Mesenchymal stem cell (in vitro differentiated cells and primary cell): ENCODE results near the gene TSC22D4.

ENCODE experiments used
- DNase-seq: peaks from one replicate; pipeline ENCODE4 v3.0.0-alpha.2; 2013
- H2AFZ ChIP-seq: one replicate; pipeline ENCODE4 v1.6.1; 2013; ENCODE audit warnings: low read depth, mild to moderate bottlenecking, control low read depth, inconsistent platforms, low read length, moderate library complexity
- H2AK5ac ChIP-seq: 2 replicates; pipeline ENCODE4 v1.6.1; 2013; ENCODE audit warnings: low read length, moderate library complexity, mild to moderate bottlenecking, inconsistent platforms; ENCODE audit not compliant: severe bottlenecking
- H2BK120ac ChIP-seq: one replicate; pipeline ENCODE4 v1.6.1; 2013; ENCODE audit warnings: low read depth, mild to moderate bottlenecking, inconsistent platforms, low read length, moderate library complexity
- H2BK12ac ChIP-seq, 2 experiments: one replicate each; pipeline ENCODE4 v1.6.1; 2013; ENCODE audit warnings: inconsistent platforms in 2 of 2, low read length in 2 of 2, mild to moderate bottlenecking in 2 of 2, moderate library complexity in 2 of 2, control low read depth in 1 of 2
- H2BK15ac ChIP-seq: one replicate; pipeline ENCODE4 v1.6.1; 2013; ENCODE audit warnings: mild to moderate bottlenecking, low read depth, inconsistent platforms; ENCODE audit not compliant: poor library complexity, severe bottlenecking
- H2BK5ac ChIP-seq: 2 replicates; pipeline ENCODE4 v1.6.1; 2013; ENCODE audit warnings: low read depth, mild to moderate bottlenecking, low read length, control low read depth, inconsistent platforms; ENCODE audit not compliant: poor library complexity, severe bottlenecking
- H3K14ac ChIP-seq, 2 experiments: one replicate each; pipeline ENCODE4 v1.6.1; 2013; ENCODE audit warnings: inconsistent platforms in 2 of 2, low read length in 2 of 2, control low read depth in 1 of 2, mild to moderate bottlenecking in 1 of 2, moderate library complexity in 1 of 2
- H3K18ac ChIP-seq, 2 experiments: one replicate each; pipeline ENCODE4 v1.6.1; 2013; ENCODE audit warnings: inconsistent platforms in 2 of 2, low read length in 2 of 2, control low read depth in 1 of 2, low read depth in 1 of 2, mild to moderate bottlenecking in 1 of 2
- H3K23ac ChIP-seq, 2 experiments: one replicate each; pipeline ENCODE4 v1.6.1; 2013; ENCODE audit warnings: inconsistent platforms in 2 of 2, low read length in 2 of 2, mild to moderate bottlenecking in 2 of 2, moderate library complexity in 2 of 2, control low read depth in 1 of 2
- H3K27ac ChIP-seq: 2 replicates; pipeline ENCODE4 v1.5.1; 2013; ENCODE audit warnings: mild to moderate bottlenecking, moderate library complexity, low read length, control low read depth, inconsistent platforms; ENCODE audit not compliant: poor library complexity, severe bottlenecking
- H3K27me3 ChIP-seq, 2 experiments: 2 replicates each; pipeline versions ENCODE4 v1.6.1 to v1.7.0; 2013; ENCODE audit warnings: low read length in 2 of 2, mild to moderate bottlenecking in 2 of 2, moderate library complexity in 2 of 2, control low read depth in 1 of 2, inconsistent platforms in 1 of 2; ENCODE audit not compliant: control insufficient read depth in 1 of 2, insufficient read depth in 1 of 2
- H3K36me3 ChIP-seq, 2 experiments: 2 replicates each; pipeline versions ENCODE4 v1.6.1 to v1.7.0; 2013; ENCODE audit warnings: low read length in 2 of 2, control low read depth in 1 of 2, inconsistent platforms in 1 of 2, low read depth in 1 of 2, mild to moderate bottlenecking in 1 of 2; ENCODE audit not compliant: insufficient read depth in 2 of 2, control insufficient read depth in 1 of 2
- H3K4ac ChIP-seq, 2 experiments: one replicate each; pipeline ENCODE4 v1.6.1; 2013; ENCODE audit warnings: inconsistent platforms in 2 of 2, low read length in 2 of 2, mild to moderate bottlenecking in 2 of 2, moderate library complexity in 2 of 2, control low read depth in 1 of 2, low read depth in 1 of 2
- H3K4me1 ChIP-seq: 2 replicates; pipeline ENCODE4 v1.6.1; 2013; ENCODE audit warnings: low read depth, low read length, control low read depth; ENCODE audit not compliant: control insufficient read depth, insufficient read depth
- H3K4me2 ChIP-seq: 2 replicates; pipeline ENCODE4 v1.6.1; 2013; ENCODE audit warnings: low read length, mild to moderate bottlenecking, inconsistent platforms; ENCODE audit not compliant: poor library complexity, severe bottlenecking
- H3K4me3 ChIP-seq, 2 experiments: 2 replicates each; pipeline versions ENCODE4 v1.5.1 to v1.7.0; 2013; ENCODE audit warnings: low read length in 2 of 2, mild to moderate bottlenecking in 2 of 2, control low read depth in 1 of 2, low read depth in 1 of 2; ENCODE audit not compliant: insufficient read depth in 1 of 2
- H3K79me1 ChIP-seq: replicated peaks from 2 replicates; pipeline ENCODE4 v1.6.1; 2013; ENCODE audit warnings: mild to moderate bottlenecking, control low read depth, low read length, inconsistent platforms; ENCODE audit not compliant: poor library complexity, severe bottlenecking
- H3K9ac ChIP-seq: 2 replicates; pipeline ENCODE4 v1.7.0; 2013; ENCODE audit warnings: mild to moderate bottlenecking, low read length, moderate library complexity
- H3K9me3 ChIP-seq: 2 replicates; pipeline ENCODE4 v1.7.0; 2013; ENCODE audit warnings: mild to moderate bottlenecking, low read length; ENCODE audit not compliant: control insufficient read depth
- H4K8ac ChIP-seq: one replicate; pipeline ENCODE4 v1.6.1; 2013; ENCODE audit warnings: inconsistent platforms, mild to moderate bottlenecking, low read length, moderate library complexity
- H4K91ac ChIP-seq: one replicate; pipeline ENCODE4 v1.6.1; 2013; ENCODE audit warnings: mild to moderate bottlenecking, low read length, inconsistent platforms
- WGBS: methylation state at CpG from one replicate; pipeline ENCODE4 v1.1.7; 2013; ENCODE audit warnings: mixed read lengths; 5-methylcytosine and 5-hydroxymethylcytosine counted together

Gene TSC22D4

GRCh38 chr7:100433276-100433591 is 45.8 kb downstream of the TSC22D4 start:
- H3K36me3 ChIP-seq = peaks cover 40 to 45% of the 10 kb centered on the region in 2 experiments

GRCh38 chr7:100432621-100433275 is 46.3 kb downstream of the TSC22D4 start:
- H3K79me1 ChIP-seq = peaks cover 6% of the 10 kb centered on the region
- no peak overlapping the region for H3K4ac ChIP-seq
- no peak for DNase-seq
- H3K9me3 ChIP-seq = no peaks in the 10 kb centered on the region
- H3K18ac ChIP-seq = no peak overlapping the region
- no peaks in the 10 kb centered on the region for H3K27me3 ChIP-seq
- no peak overlapping the region for H2BK15ac ChIP-seq
- H2BK120ac ChIP-seq = no peak overlapping the region
- peak overlapping the region; percentile 99 for H3K9ac ChIP-seq
- WGBS = 95% methylated on average over 21 of the region's 21 CpGs
- no peak overlapping the region for H3K27ac ChIP-seq
- no peak overlapping the region for H2BK12ac ChIP-seq
- H4K8ac ChIP-seq = no peak overlapping the region
- H3K4me2 ChIP-seq = no peak overlapping the region
- H2BK5ac ChIP-seq = no peak overlapping the region
- H3K36me3 ChIP-seq = peaks cover 40 to 45% of the 10 kb centered on the region in 2 experiments
- H3K23ac ChIP-seq = no peak overlapping the region
- no peak overlapping the region for H2AK5ac ChIP-seq
- no peak overlapping the region for H4K91ac ChIP-seq
- H3K4me3 ChIP-seq = peak overlapping the region in 1 of 2 experiments; percentile 90
- peaks cover 33% of the 10 kb centered on the region for H3K4me1 ChIP-seq
- H3K14ac ChIP-seq = no peak overlapping the region
- no peak overlapping the region for H2AFZ ChIP-seq

More at GRCh38 chr7:100433276-100433591, 45.8 kb downstream of the TSC22D4 start:
- no peak for DNase-seq
- Histone ChIP-seq H2BK5ac (no peak overlapping the region), H3K4me3 (no peak overlapping the region), H2BK15ac (no peak overlapping the region), H2AK5ac (no peak overlapping the region), H2BK12ac (no peak overlapping the region), H3K9ac (peak overlapping the region; percentile 99), H3K4me1 (peaks cover 29% of the 10 kb centered on the region), H3K27me3 (no peaks in the 10 kb centered on the region), H3K4me2 (no peak overlapping the region), H3K18ac (no peak overlapping the region), H4K8ac (no peak overlapping the region), H3K14ac (no peak overlapping the region), H2AFZ (no peak overlapping the region), H3K23ac (no peak overlapping the region), H3K27ac (no peak overlapping the region), H2BK120ac (no peak overlapping the region), H3K79me1 (peaks cover 6% of the 10 kb centered on the region), H3K9me3 (no peaks in the 10 kb centered on the region), H3K4ac (no peak overlapping the region), H4K91ac (no peak overlapping the region)
- 85% methylated on average over 4 of the region's 4 CpGs for WGBS

GRCh38 chr7:100432053-100432452 is 47.0 kb downstream of the TSC22D4 start:
- H3K18ac ChIP-seq = no peak overlapping the region
- H2BK12ac ChIP-seq = no peak overlapping the region
- H4K8ac ChIP-seq = no peak overlapping the region
- 91% methylated on average over 4 of the region's 4 CpGs for WGBS
- H3K4me1 ChIP-seq = peaks cover 33% of the 10 kb centered on the region
- H3K9ac ChIP-seq = peak overlapping the region; percentile 99
- H2BK120ac ChIP-seq = no peak overlapping the region
- H3K4me2 ChIP-seq = no peak overlapping the region
- H3K23ac ChIP-seq = no peak overlapping the region
- no peak overlapping the region for H4K91ac ChIP-seq
- peaks cover 6% of the 10 kb centered on the region for H3K79me1 ChIP-seq
- no peak overlapping the region for H3K4ac ChIP-seq
- no peak overlapping the region for H2BK5ac ChIP-seq
- no peak for DNase-seq
- H3K4me3 ChIP-seq = peak overlapping the region in 1 of 2 experiments; percentile 90
- H2AFZ ChIP-seq = no peak overlapping the region
- no peaks in the 10 kb centered on the region for H3K27me3 ChIP-seq
- H3K14ac ChIP-seq = no peak overlapping the region
- H3K27ac ChIP-seq = no peak overlapping the region
- peaks cover 40 to 45% of the 10 kb centered on the region in 2 experiments for H3K36me3 ChIP-seq
- no peaks in the 10 kb centered on the region for H3K9me3 ChIP-seq
- no peak overlapping the region for H2BK15ac ChIP-seq
- H2AK5ac ChIP-seq = no peak overlapping the region

- Histone ChIP-seq H3K18ac (no peak overlapping the region), H3K23ac (no peak overlapping the region), H2AK5ac (no peak overlapping the region), H3K4ac (no peak overlapping the region), H3K4me1 (peaks cover 29% of the 10 kb centered on the region), H3K9ac (peak overlapping the region; percentile 99), H4K8ac (peak overlapping the region; percentile 53), H3K4me3 (peak overlapping the region in 1 of 2 experiments; percentile 90), H2BK5ac (no peak overlapping the region), H3K9me3 (no peaks in the 10 kb centered on the region), H2BK120ac (no peak overlapping the region), H3K27ac (no peak overlapping the region), H2BK15ac (no peak overlapping the region), H3K14ac (no peak overlapping the region), H3K79me1 (peaks cover 6% of the 10 kb centered on the region), H2AFZ (no peak overlapping the region), H3K36me3 (peaks cover 40 to 45% of the 10 kb centered on the region in 2 experiments), H3K27me3 (no peaks in the 10 kb centered on the region), H4K91ac (peak overlapping the region; percentile 43), H2BK12ac (no peak overlapping the region), H3K4me2 (no peak overlapping the region)
- DNase-seq = no peak
- WGBS = 99% methylated on average over 23 of the region's 23 CpGs
These were observed 47.7 kb downstream of the TSC22D4 start for GRCh38 chr7:100431286-100431735.
